ENCODE results near the gene ACAA1.

ACAA1 gene

GRCh38 chr3:38114875-38115644, 21.9 kb downstream of the ACAA1 start:
- no peak for TF ChIP-seq CTCF (IDR thresholded peaks at IDR 0.05; ENCODE audit: low read length, missing control alignments)
- no peak overlapping the region for H3K4me3 ChIP-seq (replicated peaks; ENCODE audit: low read depth, low read length)
- no peak for DNase-seq (ENCODE audit: low read depth)

- no peak for TF ChIP-seq CTCF (IDR thresholded peaks at IDR 0.05; ENCODE audit: low read length, missing control alignments)
- no peak for DNase-seq (ENCODE audit: low read depth)
- no peak overlapping the region for H3K4me3 ChIP-seq (replicated peaks; ENCODE audit: low read depth, low read length)
Measured at GRCh38 chr3:38114052-38114874, 22.7 kb downstream of the ACAA1 start.

GRCh38 chr3:38112378-38112761, 24.6 kb downstream of the ACAA1 start:
- no peak for TF ChIP-seq CTCF (IDR thresholded peaks at IDR 0.05; ENCODE audit: low read length, missing control alignments)
- H3K4me3 ChIP-seq (replicated peaks; ENCODE audit: low read depth, low read length): no peak overlapping the region
- DNase-seq (ENCODE audit: low read depth): no peak

GRCh38 chr3:38111696-38112377, 25.1 kb downstream of the ACAA1 start:
- H3K4me3 ChIP-seq (replicated peaks; ENCODE audit: low read depth, low read length): no peak overlapping the region
- no peak for TF ChIP-seq CTCF (IDR thresholded peaks at IDR 0.05; ENCODE audit: low read length, missing control alignments)
- no peak for DNase-seq (ENCODE audit: low read depth)

- H3K4me3 ChIP-seq (replicated peaks; ENCODE audit: low read depth, low read length): no peak overlapping the region
- DNase-seq (ENCODE audit: low read depth): no peak
- TF ChIP-seq CTCF (IDR thresholded peaks at IDR 0.05; ENCODE audit: low read length, missing control alignments): no peak
Measured at GRCh38 chr3:38111201-38111600, 25.7 kb downstream of the ACAA1 start.

- no peak for TF ChIP-seq CTCF (IDR thresholded peaks at IDR 0.05; ENCODE audit: low read length, missing control alignments)
Measured at GRCh38 chr3:38110314-38111050, 26.4 kb downstream of the ACAA1 start.

More at GRCh38 chr3:38110314-38111050, 26.4 kb downstream of the ACAA1 start:
- no peak for DNase-seq (ENCODE audit: low read depth)
- no peak overlapping the region for H3K4me3 ChIP-seq (replicated peaks; ENCODE audit: low read depth, low read length)

Measured in fibroblast of pulmonary artery (primary cell).